Measurements from ENCODE around the gene COL1A1. TPM values are rescaled to one million over a fixed set of nuclear protein-coding genes. Genes with fewer than 3 reads are reported as not detected.

Gene COL1A1
- total RNA-seq, 1 donor from 2014 or later: 14.8 TPM

GRCh38 chr17:50139950-50140885 lies 61.2 kb downstream of the COL1A1 start:
- H3K27me3 Mint-ChIP-seq (ENCODE audit: low read depth): peaks cover 2% of the 10 kb centered on the region
- TF ChIP-seq CTCF (conservative IDR thresholded peaks at IDR 0.05): peak; percentile 91
- peak overlapping the region; percentile 79 for H3K4me3 Mint-ChIP-seq
- H3K4me1 Mint-ChIP-seq: peaks cover 14% of the 10 kb centered on the region
- H3K27ac Mint-ChIP-seq (ENCODE audit: unreplicated experiment): peak overlapping the region; percentile 57
- no peaks in the 10 kb centered on the region for H3K9me3 Mint-ChIP-seq
- DNase-seq (ENCODE audit: low read depth, low spot score): peak; percentile 78
- peaks cover 28% of the 10 kb centered on the region for H3K36me3 Mint-ChIP-seq (ENCODE audit: low read depth)

DNA sequence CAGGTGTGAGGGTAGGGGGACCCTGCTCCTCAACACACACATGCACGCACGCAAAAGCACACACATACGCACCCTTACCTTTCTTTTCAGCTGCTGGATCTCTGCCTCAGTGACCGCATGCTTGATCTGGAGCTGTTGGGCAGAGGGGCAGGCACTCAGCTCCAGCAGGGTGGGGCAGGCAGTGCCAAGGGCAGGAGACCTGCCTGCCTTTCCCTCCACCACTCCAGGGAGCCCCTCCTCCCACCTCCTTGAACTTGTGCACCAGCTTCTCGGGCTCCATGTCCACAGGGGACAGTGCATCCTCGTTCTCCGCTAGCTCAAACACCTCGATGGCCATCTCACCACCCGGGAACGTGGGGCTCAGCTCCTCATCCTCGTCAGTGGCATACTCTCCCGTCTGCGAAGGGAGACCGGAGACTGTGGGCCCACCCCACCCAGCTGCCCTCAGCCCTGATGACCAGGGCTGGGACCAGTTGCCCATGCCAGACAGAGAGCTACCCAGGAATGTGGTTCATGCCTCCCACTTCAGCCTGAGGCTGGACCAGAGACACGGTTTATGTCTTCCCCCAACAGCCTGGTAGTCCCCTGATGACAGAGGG lies 62.1 kb downstream of the COL1A1 start:
- Mint-ChIP-seq H3K4me3 (no peak overlapping the region), H3K27me3 (ENCODE audit: low read depth) (peaks cover 2% of the 10 kb centered on the region), H3K9me3 (no peaks in the 10 kb centered on the region), H3K4me1 (peaks cover 13% of the 10 kb centered on the region), H3K36me3 (ENCODE audit: low read depth) (peaks cover 28% of the 10 kb centered on the region), H3K27ac (ENCODE audit: unreplicated experiment) (no peak overlapping the region)
- no peak for TF ChIP-seq CTCF (conservative IDR thresholded peaks at IDR 0.05)
- DNase-seq (ENCODE audit: low read depth, low spot score): no peak

GRCh38 chr17:50137042-50137441 lies 64.4 kb downstream of the COL1A1 start:
- H3K27me3 Mint-ChIP-seq (ENCODE audit: low read depth): peaks cover 2% of the 10 kb centered on the region
- H3K4me3 Mint-ChIP-seq: peak overlapping the region; percentile 53
- DNase-seq (ENCODE audit: low read depth, low spot score): no peak
- peaks cover 19% of the 10 kb centered on the region for H3K36me3 Mint-ChIP-seq (ENCODE audit: low read depth)
- no peak for TF ChIP-seq CTCF (conservative IDR thresholded peaks at IDR 0.05)
- peaks cover 6% of the 10 kb centered on the region for H3K4me1 Mint-ChIP-seq
- H3K27ac Mint-ChIP-seq (ENCODE audit: unreplicated experiment): no peak overlapping the region
- no peaks in the 10 kb centered on the region for H3K9me3 Mint-ChIP-seq

DNA sequence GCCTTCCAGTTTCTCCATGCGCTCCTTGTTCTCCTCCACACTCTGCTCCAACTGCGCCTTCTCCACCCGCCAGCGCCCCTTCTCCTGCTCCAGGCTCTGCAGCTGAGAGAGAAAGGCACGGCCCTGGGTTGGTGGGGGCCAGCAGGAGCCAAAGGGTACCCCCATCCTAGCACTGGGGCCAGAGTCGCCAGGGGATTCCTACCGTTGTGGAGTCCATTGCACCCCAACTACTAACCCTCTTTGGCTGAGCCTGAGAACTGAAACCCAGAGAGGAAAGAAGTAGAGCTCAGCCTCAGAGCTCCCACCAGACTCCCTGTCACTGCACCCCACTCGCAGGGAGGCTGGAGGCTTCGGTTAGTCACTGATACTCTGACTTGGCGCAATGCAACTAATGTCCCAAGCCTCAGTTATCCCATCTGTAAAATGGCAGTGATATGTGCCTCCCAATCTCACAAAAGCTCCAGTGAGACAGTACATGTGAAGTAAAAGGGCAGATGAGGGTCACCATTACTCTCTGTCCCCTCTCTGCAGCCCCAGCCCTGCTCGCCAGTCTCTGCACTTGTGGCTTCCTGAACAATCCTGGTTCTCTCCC lies 65.2 kb downstream of the COL1A1 start:
- Mint-ChIP-seq H3K4me1 (peaks cover 13% of the 10 kb centered on the region), H3K27ac (ENCODE audit: unreplicated experiment) (no peak overlapping the region), H3K9me3 (no peaks in the 10 kb centered on the region), H3K36me3 (ENCODE audit: low read depth) (peaks cover 15% of the 10 kb centered on the region), H3K4me3 (no peak overlapping the region), H3K27me3 (ENCODE audit: low read depth) (peaks cover 8% of the 10 kb centered on the region)
- DNase-seq (ENCODE audit: low read depth, low spot score): no peak
- no peak for TF ChIP-seq CTCF (conservative IDR thresholded peaks at IDR 0.05)

DNA sequence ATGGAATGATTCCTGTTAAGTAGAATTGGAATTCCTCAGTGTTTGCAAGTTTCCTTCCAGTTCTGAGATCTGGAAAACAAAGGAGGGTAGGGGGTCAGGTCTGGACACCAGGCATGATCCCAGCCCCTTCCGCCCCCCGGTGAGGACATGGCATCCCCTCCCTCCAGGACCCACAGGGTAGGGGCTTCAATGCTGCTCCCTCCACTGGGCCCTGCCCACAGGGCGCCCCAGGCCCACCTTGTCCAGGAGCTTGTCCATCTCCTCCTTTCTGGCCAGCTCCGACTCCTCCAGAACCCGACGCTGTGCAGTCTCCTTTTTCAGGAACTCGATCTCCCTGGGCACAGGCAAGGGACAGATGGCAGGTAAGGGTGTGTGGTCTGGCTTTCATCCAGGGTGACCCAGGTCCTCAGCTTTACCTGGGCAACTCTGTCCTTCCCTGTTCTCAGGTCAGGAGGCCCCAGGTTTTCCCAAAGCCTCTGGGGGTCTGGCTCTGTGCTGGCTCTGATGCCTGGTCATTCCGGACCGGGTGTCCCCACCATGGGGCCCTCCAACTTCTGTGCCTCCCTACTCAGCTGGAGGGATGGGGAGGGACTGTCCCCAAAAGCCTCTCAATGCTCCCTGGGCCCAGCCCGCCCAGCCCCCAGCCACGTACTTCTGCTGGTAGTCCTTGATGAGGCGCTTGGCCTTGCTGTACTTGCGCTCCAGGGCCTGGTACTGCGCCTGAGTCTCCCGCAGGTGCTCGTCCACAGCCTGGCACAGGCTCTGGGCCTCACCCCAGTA lies 65.9 kb downstream of the COL1A1 start:
- H3K4me1 Mint-ChIP-seq: peaks cover 19% of the 10 kb centered on the region
- TF ChIP-seq CTCF (conservative IDR thresholded peaks at IDR 0.05): no peak
- no peak for DNase-seq (ENCODE audit: low read depth, low spot score)
- H3K27me3 Mint-ChIP-seq (ENCODE audit: low read depth): peaks cover 14% of the 10 kb centered on the region
- H3K36me3 Mint-ChIP-seq (ENCODE audit: low read depth): peaks cover 15% of the 10 kb centered on the region
- no peaks in the 10 kb centered on the region for H3K9me3 Mint-ChIP-seq
- no peak overlapping the region for H3K4me3 Mint-ChIP-seq
- no peak overlapping the region for H3K27ac Mint-ChIP-seq (ENCODE audit: unreplicated experiment)
